HEK293 (cell line): Measurements from ENCODE around the gene HPCAL1.

Source experiments
- CTCF ChIA-PET: fragments of 350-600 bp; formaldehyde crosslinking; extraction: SDS; loops from one replicate; lab custom pipeline; 2021; ENCODE audit warnings: antibody characterized with exemption; lab: Yijun Ruan, JAX
- POLR2A ChIA-PET: fragments of 300-600 bp; formaldehyde crosslinking; extraction: SDS; loops from one replicate; lab custom pipeline; 2020; ENCODE audit warnings: antibody characterized with exemption, inconsistent platforms; lab: Yijun Ruan, JAX
- H3K27ac ChIP-seq: fragments of 200-500 bp; sonication (Bioruptor generic); 2 replicates; pipeline ENCODE4 v1.5.1; 2014; ENCODE audit warnings: low read depth, low read length, control low read depth, inconsistent platforms; ENCODE audit errors: extremely low read depth
- H3K36me3 ChIP-seq, 2 experiments: fragments of 200-500 bp in 1 of 2; sonication (Bioruptor generic) in 1 of 2; 1 replicate in 1 of 2; 2 replicates in 1 of 2; pipeline ENCODE4 v1.5.1; 2014 to 2017; ENCODE audit warnings: inconsistent platforms in 2 of 2, low read length in 2 of 2; ENCODE audit not compliant: control insufficient read depth in 2 of 2, insufficient read depth in 1 of 2
- H3K4me1 ChIP-seq: fragments of 200-500 bp; sonication (Bioruptor generic); 2 replicates; pipeline ENCODE4 v1.5.1; 2014; ENCODE audit warnings: mild to moderate bottlenecking, low read length, inconsistent platforms; ENCODE audit not compliant: control insufficient read depth, insufficient read depth
- H3K4me3 ChIP-seq: 2 replicates; pipeline ENCODE4 v1.5.1; 2011; ENCODE audit warnings: low read depth, mild to moderate bottlenecking, control low read depth, low read length, moderate library complexity
- H3K9me3 ChIP-seq: fragments of 200-500 bp; sonication (Bioruptor generic); 2 replicates; pipeline ENCODE4 v1.5.1; 2014; ENCODE audit warnings: low read depth, low read length, inconsistent platforms; ENCODE audit not compliant: control insufficient read depth, insufficient read depth
- CTCF ChIP-seq: fragments of 450-650 bp; formaldehyde crosslinking; IDR thresholded peaks from 2 replicates; pipeline ENCODE4 v1.5.1; 2016; ENCODE audit warnings: missing biosample characterization, missing genetic modification characterization
- EGR2 ChIP-seq: fragments of 450-650 bp; formaldehyde crosslinking; IDR thresholded peaks from 2 replicates; pipeline ENCODE4 v1.5.1; 2016; ENCODE audit warnings: low read depth, missing biosample characterization, missing genetic modification characterization
- GLIS1 ChIP-seq: fragments of 450-650 bp; formaldehyde crosslinking; IDR thresholded peaks from 2 replicates; pipeline ENCODE4 v1.5.1; 2016; ENCODE audit warnings: missing biosample characterization, missing genetic modification characterization
- KLF7 ChIP-seq: fragments of 450-650 bp; formaldehyde crosslinking; IDR thresholded peaks from 2 replicates; pipeline ENCODE4 v1.5.1; 2016; ENCODE audit warnings: missing biosample characterization, missing genetic modification characterization, borderline replicate concordance
- SCRT2 ChIP-seq: fragments of 450-650 bp; formaldehyde crosslinking; IDR thresholded peaks from 2 replicates; pipeline ENCODE4 v1.5.1; 2016; ENCODE audit warnings: missing biosample characterization, missing genetic modification characterization
- YY2 ChIP-seq: fragments of 450-650 bp; formaldehyde crosslinking; IDR thresholded peaks from 2 replicates; pipeline ENCODE4 v1.5.1; 2016; ENCODE audit warnings: missing biosample characterization, missing genetic modification characterization
- ZBTB10 ChIP-seq: fragments of 450-650 bp; formaldehyde crosslinking; IDR thresholded peaks from 2 replicates; pipeline ENCODE4 v1.5.1; 2016; ENCODE audit warnings: missing biosample characterization, missing genetic modification characterization
- ZBTB20 ChIP-seq: fragments of 450-650 bp; formaldehyde crosslinking; IDR thresholded peaks from 2 replicates; pipeline ENCODE4 v1.5.1; 2016; ENCODE audit warnings: missing biosample characterization, missing genetic modification characterization
- ZBTB7A ChIP-seq: fragments of 450-650 bp; formaldehyde crosslinking; IDR thresholded peaks from 2 replicates; pipeline ENCODE4 v1.5.1; 2016; ENCODE audit warnings: low read depth, missing biosample characterization, missing genetic modification characterization
- ZFHX2 ChIP-seq: fragments of 450-650 bp; formaldehyde crosslinking; conservative IDR thresholded peaks from 2 replicates; pipeline ENCODE4 v1.5.1; 2016; ENCODE audit warnings: missing biosample characterization, missing genetic modification characterization
- ZNF214 ChIP-seq: fragments of 450-650 bp; formaldehyde crosslinking; IDR thresholded peaks from 2 replicates; pipeline ENCODE4 v1.5.1; 2017; ENCODE audit warnings: missing biosample characterization, mild to moderate bottlenecking, missing genetic modification characterization, borderline replicate concordance
- ZNF221 ChIP-seq: fragments of 450-650 bp; formaldehyde crosslinking; IDR thresholded peaks from 2 replicates; pipeline ENCODE4 v1.5.1; 2017; ENCODE audit warnings: missing biosample characterization, missing genetic modification characterization, borderline replicate concordance
- ZNF324 ChIP-seq: fragments of 450-650 bp; formaldehyde crosslinking; IDR thresholded peaks from 2 replicates; pipeline ENCODE4 v1.5.1; 2016; ENCODE audit warnings: missing biosample characterization, missing genetic modification characterization
- ZNF510 ChIP-seq: fragments of 450-650 bp; formaldehyde crosslinking; IDR thresholded peaks from 2 replicates; pipeline ENCODE4 v1.5.1; 2018; ENCODE audit warnings: mild to moderate bottlenecking, missing genetic modification characterization, missing biosample characterization; ENCODE audit not compliant: insufficient replicate concordance
- ZNF530 ChIP-seq: fragments of 450-650 bp; formaldehyde crosslinking; IDR thresholded peaks from 2 replicates; pipeline ENCODE4 v1.5.1; 2016; ENCODE audit warnings: low read depth, missing biosample characterization, missing genetic modification characterization
- ZNF571 ChIP-seq: fragments of 450-650 bp; formaldehyde crosslinking; IDR thresholded peaks from 2 replicates; pipeline ENCODE4 v1.5.0; 2017; ENCODE audit warnings: missing biosample characterization, missing genetic modification characterization
- ZNF600 ChIP-seq: fragments of 450-650 bp; formaldehyde crosslinking; IDR thresholded peaks from 2 replicates; pipeline ENCODE4 v1.5.1; 2016; ENCODE audit warnings: missing biosample characterization, missing genetic modification characterization
- ZNF777 ChIP-seq: fragments of 450-650 bp; formaldehyde crosslinking; IDR thresholded peaks from 2 replicates; pipeline ENCODE4 v1.5.1; 2017; ENCODE audit warnings: missing biosample characterization, missing genetic modification characterization, borderline replicate concordance
- ZSCAN16 ChIP-seq: fragments of 450-650 bp; formaldehyde crosslinking; IDR thresholded peaks from 2 replicates; pipeline ENCODE4 v1.5.1; 2016; ENCODE audit warnings: missing biosample characterization, missing genetic modification characterization
- ZSCAN23 ChIP-seq: fragments of 450-650 bp; formaldehyde crosslinking; IDR thresholded peaks from 2 replicates; pipeline ENCODE4 v1.5.1; 2016; ENCODE audit warnings: missing biosample characterization, missing genetic modification characterization
- ZXDB ChIP-seq: fragments of 450-650 bp; formaldehyde crosslinking; IDR thresholded peaks from 2 replicates; pipeline ENCODE4 v1.5.1; 2016; ENCODE audit warnings: missing biosample characterization, missing genetic modification characterization

The HPCAL1 gene

GRCh38 chr2:10318345-10318744 lies 15.6 kb downstream of the HPCAL1 start:
- Histone ChIP-seq H3K4me3 (no peak overlapping the region), H3K36me3 (no peaks in the 10 kb centered on the region), H3K4me1 (no peaks in the 10 kb centered on the region), H3K27ac (no peak overlapping the region), H3K9me3 (no peaks in the 10 kb centered on the region)
- ChIA-PET CTCF (interaction anchor here (0.6 to 1.1 kb wide), 3 partner anchors 13 to 90 kb away, joined by 3 to 6 read pairs (median 3); no protein-coding TSS in a partner anchor), POLR2A (no interaction called here)
- TF ChIP-seq ZNF221 (tag by site-specific recombination) (no peak), ZXDB (no peak), ZNF510 (no peak)

- Histone ChIP-seq H3K9me3 (no peaks in the 10 kb centered on the region), H3K4me3 (no peak overlapping the region), H3K4me1 (no peaks in the 10 kb centered on the region), H3K36me3 (no peaks in the 10 kb centered on the region), H3K27ac (no peak overlapping the region)
- no peak for TF ChIP-seq ZSCAN16 (tag by site-specific recombination)
- POLR2A ChIA-PET: interaction anchor here (0.6 kb wide), 1 partner anchor 525 kb away, joined by 13 read pairs; no protein-coding TSS in a partner anchor
- CTCF ChIA-PET: no interaction called here
Observed at GRCh38 chr2:10319892-10320574, 17.3 kb downstream of the HPCAL1 start.

- CTCF ChIA-PET: no interaction called here
- no peaks in the 10 kb centered on the region for H3K36me3 ChIP-seq
- no peaks in the 10 kb centered on the region for H3K4me1 ChIP-seq
- TF ChIP-seq ZBTB20 (tag by site-specific recombination) (no peak), ZNF530 (no peak), ZNF571 (no peak)
- TF ChIP-seq, all 188 proteins: peak for 0
- H3K4me3 ChIP-seq: no peak overlapping the region
- POLR2A ChIA-PET: interaction anchor here (0.6 kb wide), 1 partner anchor 526 kb away, joined by 13 read pairs; no protein-coding TSS in a partner anchor
- H3K9me3 ChIP-seq: no peaks in the 10 kb centered on the region
- H3K27ac ChIP-seq: no peak overlapping the region
Observed at GRCh38 chr2:10320575-10320931, 17.8 kb downstream of the HPCAL1 start.

GRCh38 chr2:10320933-10321332 lies 18.2 kb downstream of the HPCAL1 start:
- TF ChIP-seq CTCF (tag by site-specific recombination): no peak
- no peak for TF ChIP-seq ZNF600
- ChIA-PET POLR2A (no interaction called here), CTCF (no interaction called here)
- no peak overlapping the region for H3K27ac ChIP-seq
- no peak overlapping the region for H3K4me3 ChIP-seq
- no peaks in the 10 kb centered on the region for H3K4me1 ChIP-seq
- H3K9me3 ChIP-seq: no peaks in the 10 kb centered on the region
- no peaks in the 10 kb centered on the region for H3K36me3 ChIP-seq

GRCh38 chr2:10321622-10322021 lies 18.9 kb downstream of the HPCAL1 start:
- no peak overlapping the region for H3K27ac ChIP-seq
- H3K9me3 ChIP-seq: no peaks in the 10 kb centered on the region
- H3K4me1 ChIP-seq: peaks cover 1% of the 10 kb centered on the region
- ChIA-PET CTCF (no interaction called here), POLR2A (no interaction called here)
- no peak overlapping the region for H3K4me3 ChIP-seq
- TF ChIP-seq YY2 (tag by site-specific recombination) (no peak), ZNF777 (tag by site-specific recombination) (no peak), ZBTB7A (tag by site-specific recombination) (no peak), ZNF214 (tag by site-specific recombination) (no peak), SCRT2 (tag by site-specific recombination) (no peak), EGR2 (tag by site-specific recombination) (no peak), ZFHX2 (tag by site-specific recombination) (no peak), GLIS1 (tag by site-specific recombination) (no peak), ZNF324 (tag by site-specific recombination) (no peak), KLF7 (tag by site-specific recombination) (no peak), ZBTB10 (tag by site-specific recombination) (no peak), ZSCAN23 (tag by site-specific recombination) (no peak)
- H3K36me3 ChIP-seq: no peaks in the 10 kb centered on the region
